A549 (cell line): ENCODE data around the gene SHLD1.

Experiments used
- CTCF ChIP-seq: fragments of >200 bp; sonication (Bioruptor Twin); formaldehyde crosslinking; IDR thresholded peaks from 3 replicates; pipeline ENCODE4 v1.5.1; 2016
- HMGXB4 ChIP-seq: fragments of 250-450 bp; sonication (Bioruptor Pico); IDR thresholded peaks from 2 replicates; pipeline ENCODE4 v1.5.0; 2021; ENCODE audit warnings: mild to moderate bottlenecking, moderate library complexity, borderline replicate concordance
- JUN ChIP-seq, 2 experiments: fragments of >200 bp; sonication (Bioruptor Twin); formaldehyde crosslinking; IDR thresholded peaks; 2 replicates in 1 of 2; 3 replicates in 1 of 2; pipeline ENCODE4 v1.6.1; 2016 to 2017
- ZFP36 ChIP-seq: fragments of 450-650 bp; IDR thresholded peaks from 2 replicates; pipeline ENCODE4 v1.6.1; 2014; ENCODE audit warnings: borderline replicate concordance; ENCODE audit not compliant: partially characterized antibody

- TF ChIP-seq ZFP36 (no peak), CTCF (no peak), HMGXB4 (CRISPR knock-in tag) (no peak), JUN (IDR thresholded peaks at IDR 0.05) (no peak)
Measured at GRCh38 chr20:5705827-5706226, 44.4 kb upstream of the SHLD1 start.
